Sigmoid colon (tissue), 4 donors: Measurements from ENCODE around the gene PHC3.

Experiments used
- CTCF ChIP-seq, 4 experiments: fragments of 450-650 bp in 3 of 4; fragments of 200-600 bp in 1 of 4; IDR thresholded peaks; one replicate each; pipeline ENCODE4 v1.5.1; 2016 to 2019; ENCODE audit warnings: antibody characterized with exemption in 4 of 4, mild to moderate bottlenecking in 3 of 4, moderate library complexity in 2 of 4
- EP300 ChIP-seq, 4 donors: sonication (generic); formaldehyde crosslinking; IDR thresholded peaks; one replicate each; pipeline ENCODE4 v1.6.1; 2017; ENCODE audit warnings: antibody characterized with exemption in 4 of 4
- POLR2A ChIP-seq, 2 donors: fragments of 450-650 bp; IDR thresholded peaks; one replicate each; pipeline ENCODE4 v1.6.1; 2016; ENCODE audit warnings: antibody characterized with exemption in 2 of 2, mild to moderate bottlenecking in 2 of 2, moderate library complexity in 2 of 2
- POLR2AphosphoS5 ChIP-seq, 4 donors: sonication (generic); formaldehyde crosslinking; IDR thresholded peaks; one replicate each; pipeline ENCODE4 v1.6.1; 2017; ENCODE audit warnings: antibody characterized with exemption in 4 of 4

DNA sequence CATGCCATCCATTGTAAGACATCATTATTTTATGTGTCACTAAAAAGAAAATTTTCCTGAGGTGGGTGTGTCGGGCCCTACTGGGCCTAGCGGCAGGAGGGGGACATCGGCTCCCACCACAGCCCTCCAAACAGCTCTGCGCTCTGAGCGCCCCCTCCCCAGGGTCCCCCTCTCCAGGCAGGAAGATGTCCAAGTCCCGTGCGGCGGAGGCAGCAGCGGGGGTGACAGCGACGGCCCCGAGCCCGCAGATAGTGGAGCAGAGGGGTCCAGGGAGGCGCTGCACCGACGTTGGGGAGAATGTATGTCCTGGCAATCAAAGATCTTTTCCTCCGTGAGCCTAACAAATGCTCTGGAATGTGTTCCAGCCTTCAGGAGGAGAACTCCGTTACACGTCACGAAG lies 119.5 kb downstream of the PHC3 start:
- no peak for TF ChIP-seq CTCF (IDR thresholded peaks at IDR 0.05)
- no peak for TF ChIP-seq POLR2A (IDR thresholded peaks at IDR 0.05)
- TF ChIP-seq EP300 (IDR thresholded peaks at IDR 0.05), result no peak
- TF ChIP-seq POLR2AphosphoS5 (IDR thresholded peaks at IDR 0.05), result no peak
